ENCODE data around the gene CST9. TPM values are rescaled to one million over a fixed set of nuclear protein-coding genes. Genes with fewer than 3 reads are reported as not detected.

Gene CST9
- total and polyA plus RNA-seq, 2 of the 13 experiments (the other 11 are each of a cell fraction or from before 2014, with no cell fraction given) = 0.07 TPM; not detected in 1

DNA sequence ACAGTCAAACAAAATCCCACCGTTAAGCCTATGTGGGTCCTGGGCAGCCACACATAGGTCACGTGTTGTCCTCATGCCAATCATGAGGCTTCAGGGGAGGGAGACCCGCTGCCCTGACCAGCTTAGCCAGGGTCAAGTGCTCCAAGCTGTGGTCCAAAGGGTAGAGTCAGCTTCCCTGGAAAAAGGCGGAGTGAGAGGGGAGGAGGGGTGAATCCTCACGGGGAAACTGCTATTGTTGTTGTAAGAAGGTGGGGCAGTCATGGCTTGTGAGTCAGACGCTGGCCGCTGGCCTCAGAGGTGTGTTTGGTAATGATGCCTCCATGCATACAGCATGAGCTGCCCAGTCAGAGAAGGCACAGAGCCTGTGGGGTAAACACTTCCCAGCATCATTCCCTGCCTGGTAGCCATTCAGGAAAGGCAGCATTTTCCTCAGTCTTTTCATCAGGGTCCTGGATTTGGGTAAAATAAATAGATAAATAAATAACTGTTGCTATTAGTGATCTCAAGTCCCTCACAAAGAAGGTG is 23.4 kb upstream of the CST9 start (continued):
- TF ChIP-seq ZNF317 (CRISPR knock-in tag; IDR thresholded peaks at IDR 0.05) (peak; percentile 86; the same call in 1 of the 2 replicates), MBNL3 (CRISPR knock-in tag; conservative IDR thresholded peaks at IDR 0.05) (no peak), ELF1 (CRISPR knock-in tag; IDR thresholded peaks at IDR 0.05) (no peak; the same call in 1 of the 2 replicates), FOXO1 (CRISPR knock-in tag; IDR thresholded peaks at IDR 0.05) (peak; percentile 86), ZNF256 (CRISPR knock-in tag; conservative IDR thresholded peaks at IDR 0.05) (no peak), ZBTB20 (CRISPR knock-in tag; IDR thresholded peaks at IDR 0.05; ENCODE audit: borderline replicate concordance, low read depth) (peak; percentile 61; the same call in 1 of the 2 replicates), PCBP1 (IDR thresholded peaks at IDR 0.05; ENCODE audit: borderline replicate concordance, low read depth, low read length) (no peak), ZNF776 (CRISPR knock-in tag; IDR thresholded peaks at IDR 0.05) (peak; percentile 90), ZNF12 (CRISPR knock-in tag; IDR thresholded peaks at IDR 0.05) (peak; percentile 55; the same call in 1 of the 2 replicates), FLYWCH1 (CRISPR knock-in tag; IDR thresholded peaks at IDR 0.05) (no peak), ZNF3 (CRISPR knock-in tag; IDR thresholded peaks at IDR 0.05) (no peak), ONECUT2 (CRISPR knock-in tag; IDR thresholded peaks at IDR 0.05) (no peak; the same call in 1 of the 2 replicates), ZNF33B (CRISPR knock-in tag; IDR thresholded peaks at IDR 0.05) (0 out of 2 replicates have a peak, but pooled peaks have one; percentile 60), ZNF292 (CRISPR knock-in tag; IDR thresholded peaks at IDR 0.05; ENCODE audit: borderline replicate concordance, low read depth) (peak; percentile 88; the same call in 1 of the 2 replicates)
- TF ChIP-seq, protein P1, sequence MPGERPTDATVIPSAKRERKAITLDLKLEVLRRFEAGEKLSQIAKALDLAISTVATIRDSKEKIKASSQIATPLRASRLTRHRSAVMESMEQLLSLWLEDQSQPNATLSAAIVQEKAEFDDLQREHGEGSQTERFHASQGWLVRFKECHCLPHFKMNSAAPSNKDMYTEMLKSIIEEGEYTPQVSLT (CRISPR knock-in tag; IDR thresholded peaks at IDR 0.05; ENCODE audit: borderline replicate concordance, low read depth) = no peak
- TF ChIP-seq, protein P2, sequence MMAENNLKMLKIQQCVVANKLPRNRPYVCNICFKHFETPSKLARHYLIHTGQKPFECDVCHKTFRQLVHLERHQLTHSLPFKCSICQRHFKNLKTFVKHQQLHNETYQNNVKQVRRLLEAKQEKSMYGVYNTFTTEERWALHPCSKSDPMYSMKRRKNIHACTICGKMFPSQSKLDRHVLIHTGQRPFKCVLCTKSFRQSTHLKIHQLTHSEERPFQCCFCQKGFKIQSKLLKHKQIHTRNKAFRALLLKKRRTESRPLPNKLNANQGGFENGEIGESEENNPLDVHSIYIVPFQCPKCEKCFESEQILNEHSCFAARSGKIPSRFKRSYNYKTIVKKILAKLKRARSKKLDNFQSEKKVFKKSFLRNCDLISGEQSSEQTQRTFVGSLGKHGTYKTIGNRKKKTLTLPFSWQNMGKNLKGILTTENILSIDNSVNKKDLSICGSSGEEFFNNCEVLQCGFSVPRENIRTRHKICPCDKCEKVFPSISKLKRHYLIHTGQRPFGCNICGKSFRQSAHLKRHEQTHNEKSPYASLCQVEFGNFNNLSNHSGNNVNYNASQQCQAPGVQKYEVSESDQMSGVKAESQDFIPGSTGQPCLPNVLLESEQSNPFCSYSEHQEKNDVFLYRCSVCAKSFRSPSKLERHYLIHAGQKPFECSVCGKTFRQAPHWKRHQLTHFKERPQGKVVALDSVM (CRISPR knock-in tag; IDR thresholded peaks at IDR 0.05) = peak; percentile 76; the same call in 1 of the 2 replicates
- TF ChIP-seq, protein P3, sequence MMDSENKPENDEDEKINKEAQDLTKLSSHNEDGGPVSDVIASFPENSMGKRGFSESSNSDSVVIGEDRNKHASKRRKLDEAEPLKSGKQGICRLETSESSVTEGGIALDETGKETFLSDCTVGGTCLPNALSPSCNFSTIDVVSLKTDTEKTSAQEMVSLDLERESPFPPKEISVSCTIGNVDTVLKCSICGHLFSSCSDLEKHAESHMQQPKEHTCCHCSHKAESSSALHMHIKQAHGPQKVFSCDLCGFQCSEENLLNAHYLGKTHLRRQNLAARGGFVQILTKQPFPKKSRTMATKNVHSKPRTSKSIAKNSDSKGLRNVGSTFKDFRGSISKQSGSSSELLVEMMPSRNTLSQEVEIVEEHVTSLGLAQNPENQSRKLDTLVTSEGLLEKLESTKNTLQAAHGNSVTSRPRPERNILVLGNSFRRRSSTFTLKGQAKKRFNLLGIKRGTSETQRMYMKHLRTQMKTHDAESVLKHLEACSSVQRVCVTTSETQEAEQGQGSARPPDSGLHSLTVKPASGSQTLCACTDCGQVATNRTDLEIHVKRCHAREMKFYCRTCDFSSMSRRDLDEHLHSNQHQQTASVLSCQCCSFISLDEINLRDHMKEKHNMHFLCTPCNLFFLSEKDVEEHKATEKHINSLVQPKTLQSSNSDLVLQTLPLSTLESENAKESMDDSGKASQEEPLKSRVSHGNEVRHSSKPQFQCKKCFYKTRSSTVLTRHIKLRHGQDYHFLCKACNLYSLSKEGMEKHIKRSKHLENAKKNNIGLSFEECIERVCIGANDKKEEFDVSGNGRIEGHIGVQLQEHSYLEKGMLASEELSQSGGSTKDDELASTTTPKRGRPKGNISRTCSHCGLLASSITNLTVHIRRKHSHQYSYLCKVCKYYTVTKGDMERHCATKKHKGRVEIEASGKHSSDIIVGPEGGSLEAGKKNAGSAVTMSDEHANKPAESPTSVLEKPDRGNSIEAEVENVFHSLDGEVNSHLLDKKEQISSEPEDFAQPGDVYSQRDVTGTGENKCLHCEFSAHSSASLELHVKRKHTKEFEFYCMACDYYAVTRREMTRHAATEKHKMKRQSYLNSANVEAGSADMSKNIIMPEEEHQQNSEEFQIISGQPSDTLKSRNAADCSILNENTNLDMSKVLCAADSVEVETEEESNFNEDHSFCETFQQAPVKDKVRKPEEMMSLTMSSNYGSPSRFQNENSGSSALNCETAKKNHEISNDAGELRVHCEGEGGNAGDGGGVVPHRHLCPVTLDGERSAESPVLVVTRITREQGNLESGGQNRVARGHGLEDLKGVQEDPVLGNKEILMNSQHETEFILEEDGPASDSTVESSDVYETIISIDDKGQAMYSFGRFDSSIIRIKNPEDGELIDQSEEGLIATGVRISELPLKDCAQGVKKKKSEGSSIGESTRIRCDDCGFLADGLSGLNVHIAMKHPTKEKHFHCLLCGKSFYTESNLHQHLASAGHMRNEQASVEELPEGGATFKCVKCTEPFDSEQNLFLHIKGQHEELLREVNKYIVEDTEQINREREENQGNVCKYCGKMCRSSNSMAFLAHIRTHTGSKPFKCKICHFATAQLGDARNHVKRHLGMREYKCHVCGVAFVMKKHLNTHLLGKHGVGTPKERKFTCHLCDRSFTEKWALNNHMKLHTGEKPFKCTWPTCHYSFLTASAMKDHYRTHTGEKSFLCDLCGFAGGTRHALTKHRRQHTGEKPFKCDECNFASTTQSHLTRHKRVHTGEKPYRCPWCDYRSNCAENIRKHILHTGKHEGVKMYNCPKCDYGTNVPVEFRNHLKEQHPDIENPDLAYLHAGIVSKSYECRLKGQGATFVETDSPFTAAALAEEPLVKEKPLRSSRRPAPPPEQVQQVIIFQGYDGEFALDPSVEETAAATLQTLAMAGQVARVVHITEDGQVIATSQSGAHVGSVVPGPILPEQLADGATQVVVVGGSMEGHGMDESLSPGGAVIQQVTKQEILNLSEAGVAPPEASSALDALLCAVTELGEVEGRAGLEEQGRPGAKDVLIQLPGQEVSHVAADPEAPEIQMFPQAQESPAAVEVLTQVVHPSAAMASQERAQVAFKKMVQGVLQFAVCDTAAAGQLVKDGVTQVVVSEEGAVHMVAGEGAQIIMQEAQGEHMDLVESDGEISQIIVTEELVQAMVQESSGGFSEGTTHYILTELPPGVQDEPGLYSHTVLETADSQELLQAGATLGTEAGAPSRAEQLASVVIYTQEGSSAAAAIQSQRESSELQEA (CRISPR knock-in tag; IDR thresholded peaks at IDR 0.05; ENCODE audit: not compliant biosample characterization) = peak; percentile 59

Measured in HepG2 (cell line).